Stimulated activated memory B cell treated with anti-CD40 and anti-IgM and Interleukin-4, amounts not matched to agents 10 μg/mL and 1 μg/mL and 100 μg/mL, for 72 hours (primary cell): ENCODE data around the gene VPS50.

Experiments used
- ATAC-seq: fragments of 150-1000 bp; cut with Tn5 transposase; 2 replicates; pipeline ENCODE4 v1.10.0; 2021
- H3K27ac Mint-ChIP-seq: one replicate; pipeline ENCODE4 v1.8.0; 2022; ENCODE audit warnings: mild to moderate bottlenecking, mixed read lengths
- H3K27me3 Mint-ChIP-seq: one replicate; pipeline ENCODE4 v1.8.0; 2022; ENCODE audit warnings: mixed read lengths
- H3K36me3 Mint-ChIP-seq: one replicate; pipeline ENCODE4 v1.8.0; 2022; ENCODE audit warnings: mixed read lengths
- H3K4me1 Mint-ChIP-seq: one replicate; pipeline ENCODE4 v1.8.0; 2022; ENCODE audit warnings: mixed read lengths
- H3K4me3 Mint-ChIP-seq: one replicate; pipeline ENCODE4 v1.8.0; 2022; ENCODE audit warnings: mild to moderate bottlenecking, moderate library complexity, mixed read lengths
- H3K9me3 Mint-ChIP-seq: one replicate; pipeline ENCODE4 v1.8.0; 2022; ENCODE audit warnings: mixed read lengths

Gene VPS50

GRCh38 chr7:93228302-93228701, 3.9 kb upstream of the VPS50 start:
- Mint-ChIP-seq H3K27ac (peak overlapping the region; percentile 49), H3K4me3 (no peak overlapping the region), H3K27me3 (no peaks in the 10 kb centered on the region), H3K36me3 (no peaks in the 10 kb centered on the region), H3K9me3 (no peaks in the 10 kb centered on the region), H3K4me1 (peaks cover 8% of the 10 kb centered on the region)
- no peak for ATAC-seq

- Mint-ChIP-seq H3K4me1 (peaks cover 8% of the 10 kb centered on the region), H3K27me3 (no peaks in the 10 kb centered on the region), H3K9me3 (no peaks in the 10 kb centered on the region), H3K4me3 (peak overlapping the region; percentile 91), H3K27ac (peak overlapping the region; percentile 82), H3K36me3 (no peaks in the 10 kb centered on the region)
- ATAC-seq, result no peak
Measured at GRCh38 chr7:93231259-93231658, 907 bp upstream of the VPS50 start.

- peak overlapping the region; percentile 91 for H3K4me3 Mint-ChIP-seq
- H3K9me3 Mint-ChIP-seq, result no peaks in the 10 kb centered on the region
- peaks cover 10% of the 10 kb centered on the region for H3K4me1 Mint-ChIP-seq
- H3K36me3 Mint-ChIP-seq, result no peaks in the 10 kb centered on the region
- ATAC-seq, result no peak
- H3K27ac Mint-ChIP-seq, result peak overlapping the region; percentile 82
- H3K27me3 Mint-ChIP-seq, result no peaks in the 10 kb centered on the region
Measured at GRCh38 chr7:93232673-93233018, 480 bp downstream of the VPS50 start.

GRCh38 chr7:93235541-93235940, 3.4 kb downstream of the VPS50 start:
- Mint-ChIP-seq H3K27ac (no peak overlapping the region), H3K4me3 (no peak overlapping the region), H3K9me3 (no peaks in the 10 kb centered on the region), H3K36me3 (no peaks in the 10 kb centered on the region), H3K27me3 (no peaks in the 10 kb centered on the region), H3K4me1 (peaks cover 14% of the 10 kb centered on the region)
- ATAC-seq, result no peak

- no peak for ATAC-seq
- Mint-ChIP-seq H3K4me1 (peaks cover 14% of the 10 kb centered on the region), H3K27me3 (no peaks in the 10 kb centered on the region), H3K36me3 (no peaks in the 10 kb centered on the region), H3K4me3 (no peak overlapping the region), H3K9me3 (no peaks in the 10 kb centered on the region), H3K27ac (peak overlapping the region; percentile 11)
Measured at GRCh38 chr7:93238131-93238530, 6.0 kb downstream of the VPS50 start.

GRCh38 chr7:93238748-93239147, 6.6 kb downstream of the VPS50 start:
- Mint-ChIP-seq H3K4me1 (peaks cover 14% of the 10 kb centered on the region), H3K27ac (peak overlapping the region; percentile 11), H3K27me3 (no peaks in the 10 kb centered on the region), H3K9me3 (no peaks in the 10 kb centered on the region), H3K36me3 (no peaks in the 10 kb centered on the region), H3K4me3 (no peak overlapping the region)
- no peak for ATAC-seq

- Mint-ChIP-seq H3K27ac (peak overlapping the region; percentile 26), H3K4me3 (no peak overlapping the region), H3K27me3 (no peaks in the 10 kb centered on the region), H3K4me1 (peaks cover 17% of the 10 kb centered on the region), H3K36me3 (peaks cover 2% of the 10 kb centered on the region), H3K9me3 (no peaks in the 10 kb centered on the region)
- no peak for ATAC-seq
Measured at GRCh38 chr7:93239824-93240223, 7.7 kb downstream of the VPS50 start.

GRCh38 chr7:93242106-93242505, 9.9 kb downstream of the VPS50 start:
- ATAC-seq, result no peak
- Mint-ChIP-seq H3K9me3 (no peaks in the 10 kb centered on the region), H3K36me3 (peaks cover 6% of the 10 kb centered on the region), H3K4me3 (no peak overlapping the region), H3K27ac (no peak overlapping the region), H3K4me1 (peaks cover 23% of the 10 kb centered on the region), H3K27me3 (no peaks in the 10 kb centered on the region)

GRCh38 chr7:93245525-93246432, 13.6 kb downstream of the VPS50 start:
- Mint-ChIP-seq H3K4me3 (no peak overlapping the region), H3K27me3 (no peaks in the 10 kb centered on the region), H3K36me3 (peaks cover 11% of the 10 kb centered on the region), H3K4me1 (peaks cover 23% of the 10 kb centered on the region), H3K9me3 (no peaks in the 10 kb centered on the region), H3K27ac (no peak overlapping the region)
- ATAC-seq, result no peak

- peaks cover 22% of the 10 kb centered on the region for H3K4me1 Mint-ChIP-seq
- no peaks in the 10 kb centered on the region for H3K27me3 Mint-ChIP-seq
- H3K27ac Mint-ChIP-seq, result no peak overlapping the region
- H3K4me3 Mint-ChIP-seq, result no peak overlapping the region
- no peaks in the 10 kb centered on the region for H3K9me3 Mint-ChIP-seq
- ATAC-seq, result no peak
- peaks cover 19% of the 10 kb centered on the region for H3K36me3 Mint-ChIP-seq
Measured at GRCh38 chr7:93249491-93250148, 17.5 kb downstream of the VPS50 start.

- ATAC-seq, result no peak
- Mint-ChIP-seq H3K27me3 (no peaks in the 10 kb centered on the region), H3K4me1 (no peaks in the 10 kb centered on the region), H3K27ac (no peak overlapping the region), H3K36me3 (peaks cover 21% of the 10 kb centered on the region), H3K4me3 (no peak overlapping the region), H3K9me3 (no peaks in the 10 kb centered on the region)
Measured at GRCh38 chr7:93258661-93259060, 26.5 kb downstream of the VPS50 start.

- H3K4me3 Mint-ChIP-seq, result no peak overlapping the region
- H3K27me3 Mint-ChIP-seq, result no peaks in the 10 kb centered on the region
- no peak for ATAC-seq
- H3K27ac Mint-ChIP-seq, result no peak overlapping the region
- H3K4me1 Mint-ChIP-seq, result no peaks in the 10 kb centered on the region
- H3K9me3 Mint-ChIP-seq, result no peaks in the 10 kb centered on the region
- H3K36me3 Mint-ChIP-seq, result peaks cover 18% of the 10 kb centered on the region
Measured at GRCh38 chr7:93262535-93262934, 30.4 kb downstream of the VPS50 start.

- no peak for ATAC-seq
- H3K4me1 Mint-ChIP-seq, result peaks cover 11% of the 10 kb centered on the region
- no peaks in the 10 kb centered on the region for H3K27me3 Mint-ChIP-seq
- no peak overlapping the region for H3K4me3 Mint-ChIP-seq
- H3K9me3 Mint-ChIP-seq, result no peaks in the 10 kb centered on the region
- peaks cover 32% of the 10 kb centered on the region for H3K36me3 Mint-ChIP-seq
- H3K27ac Mint-ChIP-seq, result no peak overlapping the region
Measured at GRCh38 chr7:93265220-93265619, 33.1 kb downstream of the VPS50 start.

GRCh38 chr7:93279541-93279940, 47.4 kb downstream of the VPS50 start:
- Mint-ChIP-seq H3K4me3 (no peak overlapping the region), H3K4me1 (no peaks in the 10 kb centered on the region), H3K27me3 (no peaks in the 10 kb centered on the region), H3K36me3 (peaks cover 45% of the 10 kb centered on the region), H3K27ac (no peak overlapping the region), H3K9me3 (no peaks in the 10 kb centered on the region)
- no peak for ATAC-seq

- no peak for ATAC-seq
- no peaks in the 10 kb centered on the region for H3K9me3 Mint-ChIP-seq
- peaks cover 13% of the 10 kb centered on the region for H3K36me3 Mint-ChIP-seq
Measured at GRCh38 chr7:93284908-93285307, 52.7 kb downstream of the VPS50 start.

GRCh38 chr7:93293229-93293628, 61.1 kb downstream of the VPS50 start:
- H3K27me3 Mint-ChIP-seq, result no peaks in the 10 kb centered on the region
- H3K27ac Mint-ChIP-seq, result no peak overlapping the region
- no peaks in the 10 kb centered on the region for H3K9me3 Mint-ChIP-seq
- no peak for ATAC-seq
- peaks cover 26% of the 10 kb centered on the region for H3K36me3 Mint-ChIP-seq
- H3K4me1 Mint-ChIP-seq, result no peaks in the 10 kb centered on the region
- H3K4me3 Mint-ChIP-seq, result no peak overlapping the region

More at GRCh38 chr7:93284908-93285307, 52.7 kb downstream of the VPS50 start:
- no peak overlapping the region for H3K4me3 Mint-ChIP-seq
- H3K4me1 Mint-ChIP-seq, result no peaks in the 10 kb centered on the region
- H3K27ac Mint-ChIP-seq, result no peak overlapping the region
- no peaks in the 10 kb centered on the region for H3K27me3 Mint-ChIP-seq
